NCI-H1436 (cell line): ENCODE data around the gene ZNF598.
A peak's percentile ranks its signal among the peaks of the same experiment; 100 is the strongest.
"Not testable (repeated sequence)": the region's sequence is repeated elsewhere in the genome, so short reads cannot be mapped to it uniquely, and the experiment has no call there.

Experiments
- DNase-seq: peaks from one replicate; lab custom pipeline; 2025; lab: John Stamatoyannopoulos, UW

ZNF598 gene

DNA sequence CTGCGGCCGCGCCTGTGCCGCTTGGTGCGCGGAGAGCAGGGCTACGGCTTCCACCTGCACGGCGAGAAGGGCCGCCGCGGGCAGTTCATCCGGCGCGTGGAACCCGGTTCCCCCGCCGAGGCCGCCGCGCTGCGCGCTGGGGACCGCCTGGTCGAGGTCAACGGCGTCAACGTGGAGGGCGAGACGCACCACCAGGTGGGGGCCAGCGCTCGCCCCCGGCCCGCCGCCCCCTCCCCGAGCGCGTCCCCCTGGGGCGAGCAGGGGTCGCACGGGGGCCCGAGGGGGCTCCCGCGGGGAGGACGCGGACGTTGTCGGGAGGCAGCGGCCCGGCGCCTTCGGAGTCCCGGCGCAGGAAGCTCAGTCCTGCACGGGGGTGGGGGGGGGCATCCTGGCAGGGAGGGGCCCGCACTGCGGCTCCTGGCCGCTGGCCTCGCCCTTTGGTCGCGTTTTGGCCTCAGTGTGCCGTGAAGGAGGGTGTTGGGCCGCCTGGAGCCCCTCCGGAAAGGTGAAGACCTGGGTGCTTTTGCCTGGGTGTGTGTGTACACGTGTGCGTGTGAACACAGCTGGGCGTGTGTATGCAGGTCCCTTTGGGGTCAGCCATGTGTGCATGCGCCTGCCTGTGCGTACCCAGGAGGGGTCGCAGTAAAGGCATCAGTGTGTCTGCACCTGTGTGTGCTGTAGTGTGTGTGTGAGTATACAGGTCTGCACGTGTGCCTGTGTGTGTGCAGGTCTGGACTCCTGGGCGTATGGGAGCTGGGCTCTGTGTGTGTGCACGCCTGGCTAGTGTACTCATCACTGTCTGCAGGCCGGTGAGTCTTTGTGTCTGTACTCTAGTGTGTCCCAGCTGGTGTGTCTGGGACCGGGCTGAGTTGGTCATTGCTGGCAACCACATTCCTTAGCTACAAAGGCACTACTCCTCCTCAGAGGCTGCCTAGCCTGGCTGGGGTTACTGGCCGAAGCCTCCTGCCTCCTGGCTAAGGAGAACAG, 17.7 kb upstream of the ZNF598 start:
- DNase-seq: no peak

- DNase-seq: no peak
Observed at GRCh38 chr16:2026461-2027023, 16.9 kb upstream of the ZNF598 start, which contains the start of gene NHERF2. TSS of gene NHERF2 (plus strand) at chr16:2026902. CDS start at chr16:2027006, 104 bp downstream.

DNA sequence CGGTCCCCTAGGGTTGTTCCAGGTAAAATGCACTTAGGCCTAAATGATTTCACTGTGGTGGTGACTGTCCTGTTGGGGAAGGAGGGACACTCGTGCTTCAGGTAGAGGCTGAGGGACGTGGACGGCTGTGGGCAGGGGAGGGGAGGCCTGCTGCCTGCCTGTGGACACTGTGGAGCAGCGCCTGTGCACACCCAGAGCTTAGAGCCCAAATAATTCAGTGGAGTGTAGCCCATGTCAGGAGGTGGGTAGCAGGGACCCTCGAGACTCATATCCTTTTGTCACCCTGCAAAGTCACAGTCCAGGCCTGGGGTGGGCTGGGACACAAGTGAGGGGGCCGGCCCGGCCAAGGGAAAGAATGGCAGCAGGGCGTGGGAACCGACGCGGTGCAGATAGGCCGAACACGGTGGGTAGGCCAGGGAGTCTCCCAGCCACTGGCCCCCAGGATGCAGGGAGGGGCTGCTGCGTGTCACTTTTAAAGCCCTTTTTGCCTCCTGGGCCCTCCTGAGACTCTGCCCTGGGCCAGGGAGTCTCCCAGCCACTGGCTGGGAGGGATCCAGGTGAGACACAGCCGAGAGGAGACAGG, 16.3 kb upstream of the ZNF598 start:
- no peak for DNase-seq

DNA sequence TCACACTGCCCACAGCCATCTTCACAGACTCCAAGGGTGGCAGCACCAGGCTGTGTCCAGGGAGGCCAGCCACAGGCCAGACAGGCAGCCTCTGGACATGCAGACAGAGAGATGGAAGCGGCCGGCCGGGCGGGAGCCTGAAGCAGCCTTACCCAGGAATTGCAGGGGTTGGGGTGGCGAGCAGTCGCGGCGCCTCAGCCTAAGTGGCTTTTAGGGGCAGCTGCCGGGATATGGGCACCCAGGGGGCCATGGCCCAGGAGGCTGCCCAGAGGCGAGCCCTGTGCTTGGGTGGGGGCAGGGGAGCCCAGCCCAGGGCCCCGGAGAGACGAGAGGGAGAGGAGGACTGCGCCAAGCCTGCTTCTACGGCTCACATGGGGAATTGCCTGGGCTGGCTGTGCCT, 15.6 kb upstream of the ZNF598 start:
- no peak for DNase-seq

GRCh38 chr16:2024032-2024420, 14.4 kb upstream of the ZNF598 start:
- no peak for DNase-seq

DNA sequence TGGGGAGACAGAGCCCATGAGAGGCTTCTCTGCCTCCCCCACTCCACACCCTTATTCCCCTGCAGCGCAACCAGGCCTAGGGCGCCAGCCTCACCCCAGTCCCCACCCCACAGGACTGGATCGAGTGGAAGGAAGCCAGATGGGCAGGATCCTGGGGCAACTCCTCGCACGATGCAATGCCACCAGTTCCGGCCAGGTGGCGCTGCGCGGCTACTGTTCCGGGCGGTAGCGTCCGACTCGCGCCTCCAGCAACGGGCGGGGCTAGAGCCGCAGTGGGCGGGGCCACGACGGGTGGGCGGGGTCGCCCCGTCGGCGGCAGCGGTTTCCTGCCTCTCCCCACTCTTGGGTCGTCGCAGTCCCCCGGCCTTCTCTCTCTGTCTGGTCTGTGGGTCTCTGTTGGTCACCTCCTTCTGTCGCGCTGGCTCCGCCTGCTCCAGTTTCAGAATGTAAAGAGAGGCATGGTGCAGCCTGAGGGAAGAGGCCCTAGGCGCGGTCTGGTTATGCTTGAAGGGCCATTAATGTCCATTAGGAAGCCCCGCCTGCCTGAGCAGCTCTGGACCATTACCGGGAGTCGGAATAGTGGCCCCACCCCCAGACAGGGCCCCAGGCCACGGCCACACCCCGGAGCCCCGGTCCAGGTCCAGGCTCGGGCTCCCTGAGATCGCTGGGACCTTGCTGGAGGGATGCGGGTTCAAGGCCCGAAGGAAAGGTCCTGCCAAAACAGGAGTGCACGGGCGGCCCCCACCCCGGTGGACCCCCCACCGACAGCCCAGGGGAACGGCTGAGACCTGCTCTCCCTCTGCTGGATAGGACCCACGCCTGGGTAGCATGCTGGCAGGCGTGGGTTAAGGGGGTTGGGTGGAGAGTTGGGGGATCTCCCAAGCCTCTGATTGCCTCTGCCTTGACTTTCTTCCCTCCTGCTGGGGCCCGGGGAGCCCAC, 13.7 kb upstream of the ZNF598 start:
- peak; percentile 80 for DNase-seq

DNA sequence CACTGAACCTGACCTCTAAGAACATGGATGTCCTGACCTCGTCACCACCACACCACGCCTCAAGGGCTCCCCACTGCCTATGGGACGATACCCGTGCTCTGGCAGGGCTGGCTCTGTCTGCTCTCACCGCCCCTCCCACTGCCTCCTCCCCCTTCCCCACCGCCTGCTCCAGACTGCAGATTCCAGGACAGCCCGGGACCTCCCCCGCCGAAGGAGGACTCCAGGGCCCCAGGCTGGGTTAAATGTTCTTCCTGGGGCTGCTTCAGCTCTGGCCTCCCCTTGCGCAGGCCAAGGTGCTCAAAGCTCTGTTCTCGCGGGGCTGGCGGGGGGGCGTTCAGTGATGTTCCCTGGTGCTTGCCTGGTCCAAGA, 13.1 kb upstream of the ZNF598 start:
- no peak for DNase-seq

DNA sequence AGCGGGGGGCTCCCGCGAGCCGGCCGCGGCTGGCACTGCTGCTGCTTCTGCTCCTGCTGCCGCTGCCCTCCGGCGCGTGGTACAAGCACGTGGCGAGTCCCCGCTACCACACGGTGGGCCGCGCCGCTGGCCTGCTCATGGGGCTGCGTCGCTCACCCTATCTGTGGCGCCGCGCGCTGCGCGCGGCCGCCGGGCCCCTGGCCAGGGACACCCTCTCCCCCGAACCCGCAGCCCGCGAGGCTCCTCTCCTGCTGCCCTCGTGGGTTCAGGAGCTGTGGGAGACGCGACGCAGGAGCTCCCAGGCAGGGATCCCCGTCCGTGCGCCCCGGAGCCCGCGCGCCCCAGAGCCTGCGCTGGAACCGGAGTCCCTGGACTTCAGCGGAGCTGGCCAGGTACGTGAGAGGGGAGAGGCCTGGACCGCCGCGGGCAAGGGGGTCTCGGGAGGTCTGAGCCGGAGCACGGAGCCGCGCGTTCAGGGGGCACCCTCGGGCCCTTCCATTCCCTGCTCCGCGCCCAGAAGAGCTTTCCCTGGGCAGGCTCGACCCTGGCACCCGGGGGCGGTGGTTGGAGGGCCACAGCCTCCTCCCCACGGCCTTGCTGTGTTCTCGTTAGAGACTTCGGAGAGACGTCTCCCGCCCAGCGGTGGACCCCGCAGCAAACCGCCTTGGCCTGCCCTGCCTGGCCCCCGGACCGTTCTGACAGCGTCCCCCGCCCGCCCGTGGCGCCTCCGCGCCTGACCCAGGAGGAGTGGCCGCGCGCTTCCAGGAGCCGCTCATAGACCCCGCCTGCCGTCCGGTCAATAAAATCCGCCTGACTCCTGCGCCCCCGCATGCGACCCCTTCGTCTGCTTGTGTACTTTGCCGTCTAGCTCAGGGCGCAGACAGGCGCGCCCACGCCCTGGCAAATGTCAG, 10.6 kb upstream of the ZNF598 start:
- no peak for DNase-seq

- DNase-seq: peak; percentile 18
Observed at GRCh38 chr16:2019518-2019920, 9.9 kb upstream of the ZNF598 start, which contains the start of gene NPW. TSS of gene NPW (plus strand) at chr16:2019785.

GRCh38 chr16:2016407-2016922, 6.8 kb upstream of the ZNF598 start:
- no peak for DNase-seq

DNA sequence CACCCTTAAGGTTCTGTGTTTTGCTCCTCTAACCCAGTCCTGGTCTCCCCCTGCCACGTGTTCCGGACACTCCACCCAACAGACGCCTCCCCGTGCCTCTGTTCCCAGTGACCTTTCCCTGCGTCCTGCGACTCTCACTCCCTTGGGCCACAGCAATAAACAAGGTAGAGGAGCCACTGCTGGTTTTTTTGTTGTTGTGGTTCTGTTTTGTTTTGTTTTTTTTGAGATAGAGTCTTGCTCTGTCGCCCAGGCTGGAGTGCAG, 6.3 kb upstream of the ZNF598 start:
- DNase-seq: no peak

- DNase-seq: no peak
Observed at GRCh38 chr16:2015117-2015946, 5.7 kb upstream of the ZNF598 start.

GRCh38 chr16:2013527-2013926, 3.9 kb upstream of the ZNF598 start:
- no peak for DNase-seq

DNA sequence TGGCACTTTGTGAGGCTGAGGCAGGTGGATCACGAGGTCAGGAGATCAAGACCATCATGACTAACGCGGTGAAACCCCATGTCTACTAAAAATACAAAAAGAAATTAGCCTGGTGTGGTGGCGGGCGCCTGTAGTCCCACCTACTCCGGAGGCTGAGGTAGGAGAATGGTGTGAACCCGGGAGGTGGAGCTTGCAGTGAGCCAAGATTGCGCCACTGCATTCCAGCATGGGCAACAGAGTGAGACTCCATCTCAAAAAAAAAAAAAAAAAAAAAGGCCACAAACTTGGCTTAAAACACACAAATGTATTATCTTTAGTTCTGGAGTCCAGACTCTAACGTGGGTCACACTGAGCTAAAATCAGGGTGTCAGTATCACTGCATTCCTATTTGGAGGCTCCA, 2.1 kb upstream of the ZNF598 start:
- DNase-seq: not testable (repeated sequence)

DNA sequence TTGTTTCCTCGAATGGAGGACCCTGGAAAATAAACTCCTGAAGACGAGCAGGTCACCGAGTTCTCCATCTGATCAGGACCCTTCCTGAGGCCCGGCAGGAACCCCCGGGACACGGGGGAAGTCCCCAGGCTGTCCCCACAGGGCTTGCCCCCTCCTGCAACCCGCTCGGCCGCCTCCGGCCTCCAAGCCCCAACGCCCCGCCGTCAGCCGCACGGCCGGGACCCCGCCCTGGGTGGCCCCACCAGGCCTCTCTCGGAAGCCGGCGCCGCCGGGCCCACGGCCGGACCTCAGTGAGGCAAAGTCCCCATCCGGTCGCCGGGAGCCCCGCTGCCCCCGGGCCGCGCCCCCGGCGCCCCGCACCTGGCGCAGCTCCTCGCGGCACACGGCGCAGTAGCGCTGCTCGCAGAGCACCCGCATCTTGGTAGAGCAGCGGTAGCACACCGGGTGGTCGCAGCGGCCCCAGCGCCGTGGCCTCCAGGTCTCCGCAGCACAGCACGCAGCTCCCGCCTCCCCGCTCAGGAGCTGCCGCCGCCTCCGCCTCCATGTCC, 383 bp downstream of the ZNF598 start:
- DNase-seq: no peak

- no peak for DNase-seq
Observed at GRCh38 chr16:2008631-2009163, 924 bp downstream of the ZNF598 start.

DNA sequence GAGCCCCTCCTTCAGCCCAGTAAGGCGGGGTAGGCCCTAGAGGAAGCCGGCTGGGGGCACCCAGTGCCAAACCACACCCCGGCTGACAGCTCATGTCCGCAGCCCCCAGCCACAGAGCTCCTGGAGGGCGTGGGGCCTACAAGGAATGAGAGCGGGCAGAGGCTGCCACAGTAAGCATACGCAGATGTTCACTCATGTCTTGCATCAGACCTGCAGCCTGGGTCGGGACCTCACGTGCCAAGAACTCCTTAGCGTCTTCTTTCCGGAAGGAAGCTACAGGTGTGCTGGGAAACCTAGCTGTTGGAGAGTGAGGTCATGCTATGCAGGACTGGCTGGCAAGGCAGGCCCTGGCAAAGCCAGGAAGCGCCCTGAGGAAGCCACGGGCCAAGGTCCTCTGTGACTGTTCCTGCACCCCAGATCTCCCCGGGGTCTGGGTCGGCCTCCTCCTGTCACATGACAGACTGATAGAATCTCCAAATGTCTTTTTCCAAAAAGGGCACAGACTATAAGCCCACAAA, 1.6 kb downstream of the ZNF598 start:
- no peak for DNase-seq

DNA sequence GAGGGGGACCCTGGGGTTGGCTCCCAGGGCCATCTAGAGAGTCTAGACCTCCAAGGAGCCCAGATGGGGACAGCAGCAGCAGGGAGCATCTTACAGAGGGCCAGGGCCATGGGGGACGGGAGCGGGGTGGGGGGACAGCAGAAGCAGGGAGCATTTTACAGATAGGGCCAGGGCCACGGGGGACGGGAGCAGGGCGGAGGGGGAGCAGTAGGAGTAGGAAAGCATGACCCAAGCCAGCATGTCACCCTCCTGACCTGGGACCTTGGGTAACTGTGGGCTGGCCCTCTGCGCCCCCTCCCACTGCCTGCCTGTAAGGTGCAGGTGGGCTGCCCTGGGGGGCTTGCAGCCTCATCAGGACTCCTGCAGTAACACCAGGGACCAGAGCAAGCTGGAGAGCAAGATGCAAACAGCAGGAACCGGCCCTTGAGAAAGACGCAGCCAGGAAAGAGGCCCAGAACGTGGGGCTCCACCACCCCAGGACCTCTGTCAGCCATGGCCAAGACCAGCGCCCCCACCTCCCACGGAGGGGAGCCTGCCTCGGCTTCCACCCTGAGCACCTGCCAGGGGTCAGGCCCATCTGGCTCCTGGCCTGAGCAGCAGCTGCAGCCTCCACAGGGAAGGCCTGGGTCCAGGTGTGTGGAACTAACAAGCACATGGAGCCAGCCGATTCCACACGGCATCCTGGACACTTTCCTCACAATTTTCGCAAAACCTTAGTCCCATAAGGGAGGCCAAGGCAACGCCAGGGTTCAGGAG, 2.4 kb downstream of the ZNF598 start:
- no peak for DNase-seq
